Measurements from ENCODE around the gene PPP1R9B.
A peak's percentile ranks its signal among the peaks of the same experiment; 100 is the strongest.

PPP1R9B gene

DNA sequence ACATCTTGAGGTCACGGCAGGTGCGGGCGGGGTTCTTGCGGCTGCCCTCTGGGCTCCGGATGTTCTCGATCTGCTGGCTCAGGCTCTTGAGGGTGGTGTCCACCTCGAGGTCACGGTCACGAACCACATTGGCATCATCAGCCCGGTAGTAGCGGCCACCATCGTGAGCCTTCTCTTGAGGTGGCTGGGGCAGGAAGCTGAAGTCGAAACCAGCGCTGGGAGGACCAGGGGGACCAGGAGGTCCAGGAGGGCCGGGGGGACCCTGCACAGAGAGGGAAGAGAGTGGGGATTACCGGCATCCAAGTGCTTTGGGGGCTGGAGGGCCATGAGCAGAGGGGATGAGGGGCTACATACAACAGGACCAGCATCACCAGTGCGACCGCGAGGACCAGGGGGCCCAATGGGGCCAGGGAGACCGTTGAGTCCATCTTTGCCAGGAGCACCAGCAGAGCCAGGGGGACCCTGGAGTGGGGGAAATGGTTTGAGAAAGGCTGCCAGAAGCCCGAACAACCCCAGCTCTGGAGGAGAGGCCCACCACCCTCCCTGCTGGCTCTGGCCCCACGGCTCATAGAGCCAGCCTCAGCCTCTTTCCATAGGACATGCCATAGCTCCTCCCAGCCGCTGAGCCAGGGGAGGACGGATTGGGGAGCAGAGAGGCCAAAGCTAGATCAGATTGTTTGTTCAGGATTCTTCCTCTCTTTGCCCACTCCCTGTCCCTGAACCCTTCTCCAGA is 36.4 kb upstream of the PPP1R9B start:
- Histone ChIP-seq H3K27ac (ENCODE audit: low read length) (peak overlapping the region; percentile 53), H3K36me3 (ENCODE audit: control insufficient read depth in 2 of 2, insufficient read depth in 2 of 2, low read length in 2 of 2) (peaks cover 61 to 62% of the 10 kb centered on the region in 2 donors)

GRCh38 chr17:50185631-50186471 is 35.4 kb upstream of the PPP1R9B start:
- Histone ChIP-seq H3K4me1 (ENCODE audit: control insufficient read depth, insufficient read depth, low read length) (peaks cover 70% of the 10 kb centered on the region), H3K27ac (ENCODE audit: low read length) (peak overlapping the region; percentile 53), H3K27me3 (ENCODE audit: control insufficient read depth in 1 of 2, insufficient read depth in 2 of 2, low read length in 2 of 2) (no peaks in the 10 kb centered on the region), H3K4me3 (ENCODE audit: low read length in 2 of 2) (no peak overlapping the region), H3K9ac (ENCODE audit: low read length in 2 of 2) (peak overlapping the region in 1 of 2 donors; percentile 36), H3K9me3 (ENCODE audit: control insufficient read depth in 2 of 2, low read length in 2 of 2) (no peaks in the 10 kb centered on the region), H3K36me3 (ENCODE audit: control insufficient read depth in 2 of 2, insufficient read depth in 2 of 2, low read length in 2 of 2) (peaks cover 52 to 53% of the 10 kb centered on the region in 2 donors)

More for the DNA sequence above, 36.4 kb upstream of the PPP1R9B start:
- H3K9me3 ChIP-seq (ENCODE audit: control insufficient read depth in 2 of 2, low read length in 2 of 2), result no peaks in the 10 kb centered on the region
- no peak overlapping the region for H3K4me3 ChIP-seq (ENCODE audit: low read length in 2 of 2)
- peaks cover 75% of the 10 kb centered on the region for H3K4me1 ChIP-seq (ENCODE audit: control insufficient read depth, insufficient read depth, low read length)
- H3K9ac ChIP-seq (ENCODE audit: low read length in 2 of 2), result no peak overlapping the region
- no peaks in the 10 kb centered on the region for H3K27me3 ChIP-seq (ENCODE audit: control insufficient read depth in 1 of 2, insufficient read depth in 2 of 2, low read length in 2 of 2)

GRCh38 chr17:50184611-50185398 is 34.3 kb upstream of the PPP1R9B start:
- Histone ChIP-seq H3K27me3 (ENCODE audit: control insufficient read depth in 1 of 2, insufficient read depth in 2 of 2, low read length in 2 of 2) (no peaks in the 10 kb centered on the region), H3K9me3 (ENCODE audit: control insufficient read depth in 2 of 2, low read length in 2 of 2) (no peaks in the 10 kb centered on the region), H3K36me3 (ENCODE audit: control insufficient read depth in 2 of 2, insufficient read depth in 2 of 2, low read length in 2 of 2) (peaks cover 41 to 42% of the 10 kb centered on the region in 2 donors), H3K4me1 (ENCODE audit: control insufficient read depth, insufficient read depth, low read length) (peaks cover 61% of the 10 kb centered on the region), H3K4me3 (ENCODE audit: low read length in 2 of 2) (no peak overlapping the region), H3K9ac (ENCODE audit: low read length in 2 of 2) (peak overlapping the region in 1 of 2 donors; percentile 20), H3K27ac (ENCODE audit: low read length) (peak overlapping the region; percentile 64)

DNA sequence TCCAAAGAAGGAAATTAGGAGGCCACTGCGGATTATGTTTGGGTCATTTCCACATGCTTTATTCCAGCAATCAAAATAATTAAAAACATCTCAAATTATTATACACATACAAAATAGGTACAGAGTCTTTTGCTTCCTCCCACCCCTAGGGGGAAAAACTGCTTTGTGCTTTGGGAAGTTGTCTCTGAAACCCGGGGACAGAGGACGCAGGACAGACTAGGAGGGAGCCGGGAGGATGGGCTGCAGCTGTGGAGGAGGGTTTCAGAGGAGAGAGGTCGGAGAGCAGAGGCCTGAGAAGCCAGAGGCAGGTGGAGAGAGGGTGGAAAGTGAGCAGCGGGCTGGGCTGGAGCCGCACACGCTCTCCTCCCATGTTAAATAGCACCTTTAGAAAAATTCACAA is 33.6 kb upstream of the PPP1R9B start:
- Histone ChIP-seq H3K27ac (ENCODE audit: low read length) (peak overlapping the region; percentile 53), H3K4me3 (ENCODE audit: low read length in 2 of 2) (no peak overlapping the region), H3K9me3 (ENCODE audit: control insufficient read depth in 2 of 2, low read length in 2 of 2) (no peaks in the 10 kb centered on the region), H3K9ac (ENCODE audit: low read length in 2 of 2) (peak overlapping the region in 1 of 2 donors; percentile 42), H3K27me3 (ENCODE audit: control insufficient read depth in 1 of 2, insufficient read depth in 2 of 2, low read length in 2 of 2) (no peaks in the 10 kb centered on the region), H3K4me1 (ENCODE audit: control insufficient read depth, insufficient read depth, low read length) (peaks cover 56% of the 10 kb centered on the region), H3K36me3 (ENCODE audit: control insufficient read depth in 2 of 2, insufficient read depth in 2 of 2, low read length in 2 of 2) (peaks cover 34 to 35% of the 10 kb centered on the region in 2 donors)

DNA sequence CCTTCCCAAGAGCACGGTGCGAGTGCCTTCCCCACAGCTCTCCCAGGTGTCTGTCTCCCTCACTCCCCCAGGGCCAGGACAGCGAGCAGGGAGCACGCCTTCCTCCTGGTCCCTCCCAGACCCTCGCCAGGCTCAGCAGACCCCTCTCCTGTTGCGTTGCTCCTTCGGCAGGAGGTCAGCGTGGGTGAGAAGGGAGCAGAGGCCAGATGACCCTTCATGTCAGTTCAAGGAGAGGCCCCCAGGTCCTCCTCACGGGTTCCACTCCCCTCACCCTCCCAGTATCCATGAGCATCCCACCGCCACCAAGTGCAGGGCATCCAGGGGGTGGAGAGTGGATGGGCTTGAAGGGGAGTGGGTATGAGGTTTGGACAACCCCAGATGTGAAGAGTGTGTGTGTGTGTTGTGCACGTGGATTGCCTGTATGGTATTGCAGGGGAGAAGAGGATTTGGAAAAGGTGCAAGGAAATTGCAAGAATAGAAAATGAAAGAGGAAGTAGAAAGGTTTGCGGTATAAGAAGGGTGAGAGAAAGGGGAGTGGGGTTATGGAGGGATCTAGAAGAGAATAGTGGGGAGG is 33.0 kb upstream of the PPP1R9B start:
- Histone ChIP-seq H3K4me1 (ENCODE audit: control insufficient read depth, insufficient read depth, low read length) (peaks cover 54% of the 10 kb centered on the region), H3K9ac (ENCODE audit: low read length in 2 of 2) (no peak overlapping the region), H3K27ac (ENCODE audit: low read length) (peak overlapping the region; percentile 53), H3K9me3 (ENCODE audit: control insufficient read depth in 2 of 2, low read length in 2 of 2) (no peaks in the 10 kb centered on the region), H3K4me3 (ENCODE audit: low read length in 2 of 2) (no peak overlapping the region), H3K27me3 (ENCODE audit: control insufficient read depth in 1 of 2, insufficient read depth in 2 of 2, low read length in 2 of 2) (no peaks in the 10 kb centered on the region), H3K36me3 (ENCODE audit: control insufficient read depth in 2 of 2, insufficient read depth in 2 of 2, low read length in 2 of 2) (peaks cover 29 to 30% of the 10 kb centered on the region in 2 donors)

DNA sequence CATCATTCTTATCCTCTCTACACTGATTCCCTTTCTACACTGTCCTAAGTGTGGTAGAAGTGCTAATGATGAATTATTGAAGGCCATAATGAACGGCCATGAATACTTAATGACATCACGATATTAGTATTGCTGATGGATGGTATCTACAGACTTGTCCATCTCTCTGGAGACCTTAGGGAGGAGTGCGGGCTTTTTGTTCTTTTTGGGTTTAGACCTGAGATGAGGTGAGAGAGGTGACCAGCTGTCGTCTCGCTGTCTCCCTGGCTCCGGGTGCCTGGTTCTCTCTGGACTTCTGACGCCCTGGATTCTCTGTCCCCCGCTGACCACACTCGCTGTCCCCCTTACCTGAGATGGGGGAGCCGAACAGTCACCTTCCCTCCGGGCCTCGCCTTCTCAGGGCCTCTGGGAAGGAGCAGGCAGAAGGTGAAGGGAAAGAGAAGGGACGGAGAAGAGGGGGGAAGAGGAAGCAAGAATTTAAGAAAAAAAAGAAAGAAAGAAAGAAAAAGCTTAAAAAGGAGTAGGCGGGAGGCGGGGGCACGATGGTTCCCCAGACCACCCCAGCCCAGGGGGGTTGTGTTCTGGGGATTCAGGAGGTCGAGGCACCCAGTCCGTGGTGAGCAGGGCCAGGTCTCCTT is 32.4 kb upstream of the PPP1R9B start:
- H3K4me1 ChIP-seq (ENCODE audit: control insufficient read depth, insufficient read depth, low read length), result peaks cover 54% of the 10 kb centered on the region
- no peaks in the 10 kb centered on the region for H3K27me3 ChIP-seq (ENCODE audit: control insufficient read depth in 1 of 2, insufficient read depth in 2 of 2, low read length in 2 of 2)
- no peak overlapping the region for H3K4me3 ChIP-seq (ENCODE audit: low read length in 2 of 2)
- peak overlapping the region; percentile 53 for H3K27ac ChIP-seq (ENCODE audit: low read length)
- no peak overlapping the region for H3K9ac ChIP-seq (ENCODE audit: low read length in 2 of 2)
- peaks cover 23% of the 10 kb centered on the region in 2 donors for H3K36me3 ChIP-seq (ENCODE audit: control insufficient read depth in 2 of 2, insufficient read depth in 2 of 2, low read length in 2 of 2)
- H3K9me3 ChIP-seq (ENCODE audit: control insufficient read depth in 2 of 2, low read length in 2 of 2), result no peaks in the 10 kb centered on the region

DNA sequence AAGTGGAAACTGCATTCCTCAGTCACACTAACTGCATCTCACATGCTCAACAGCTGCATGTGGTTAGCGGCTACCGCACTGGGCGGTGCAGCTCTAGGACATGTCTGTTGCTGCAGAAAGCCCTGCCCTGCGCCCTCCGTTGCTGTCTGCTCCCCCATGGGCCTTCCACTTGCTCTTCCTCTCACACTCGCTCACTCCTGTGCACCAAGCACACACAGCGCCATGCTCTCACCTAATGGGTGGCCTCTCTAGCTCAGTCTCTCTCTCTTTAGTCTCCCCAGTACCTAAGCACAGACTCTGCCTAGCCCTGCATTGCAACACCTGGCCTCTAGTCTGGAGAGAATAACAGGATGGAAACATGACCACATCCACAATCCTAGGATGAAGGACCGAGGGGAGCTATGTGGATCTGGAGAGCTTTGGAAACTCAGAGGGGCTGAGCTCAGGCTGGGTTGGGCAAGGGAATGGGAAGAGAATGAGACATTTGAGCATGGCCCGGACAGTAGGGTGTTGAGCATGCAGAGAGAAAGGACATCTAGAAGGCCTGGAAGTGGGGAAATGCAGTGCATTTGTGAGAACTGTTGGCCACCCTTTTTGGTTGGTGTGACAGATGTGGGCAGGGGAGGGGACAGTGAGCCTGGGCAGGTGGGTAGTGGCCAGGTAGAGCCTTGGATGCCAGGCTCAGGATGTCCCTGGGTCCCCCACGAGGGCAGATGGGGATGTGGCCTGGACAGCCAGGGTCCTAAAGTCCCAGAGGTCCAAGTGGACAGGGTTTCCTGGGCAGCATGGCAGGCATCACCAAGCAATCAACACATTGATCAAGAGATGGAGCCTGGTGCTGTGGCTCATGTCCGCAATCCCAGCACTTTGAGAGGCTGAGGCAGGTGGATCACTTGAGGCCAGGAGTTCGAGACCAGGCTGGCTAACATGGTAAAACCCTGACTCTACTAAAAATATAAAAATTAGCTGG is 31.4 kb upstream of the PPP1R9B start:
- no peak overlapping the region for H3K4me3 ChIP-seq (ENCODE audit: low read length in 2 of 2)
- peaks cover 13 to 14% of the 10 kb centered on the region in 2 donors for H3K36me3 ChIP-seq (ENCODE audit: control insufficient read depth in 2 of 2, insufficient read depth in 2 of 2, low read length in 2 of 2)
- H3K27ac ChIP-seq (ENCODE audit: low read length), result peak overlapping the region; percentile 46
- H3K9me3 ChIP-seq (ENCODE audit: control insufficient read depth in 2 of 2, low read length in 2 of 2), result no peaks in the 10 kb centered on the region
- H3K9ac ChIP-seq (ENCODE audit: low read length in 2 of 2), result no peak overlapping the region
- no peaks in the 10 kb centered on the region for H3K27me3 ChIP-seq (ENCODE audit: control insufficient read depth in 1 of 2, insufficient read depth in 2 of 2, low read length in 2 of 2)
- H3K4me1 ChIP-seq (ENCODE audit: control insufficient read depth, insufficient read depth, low read length), result peaks cover 55% of the 10 kb centered on the region

DNA sequence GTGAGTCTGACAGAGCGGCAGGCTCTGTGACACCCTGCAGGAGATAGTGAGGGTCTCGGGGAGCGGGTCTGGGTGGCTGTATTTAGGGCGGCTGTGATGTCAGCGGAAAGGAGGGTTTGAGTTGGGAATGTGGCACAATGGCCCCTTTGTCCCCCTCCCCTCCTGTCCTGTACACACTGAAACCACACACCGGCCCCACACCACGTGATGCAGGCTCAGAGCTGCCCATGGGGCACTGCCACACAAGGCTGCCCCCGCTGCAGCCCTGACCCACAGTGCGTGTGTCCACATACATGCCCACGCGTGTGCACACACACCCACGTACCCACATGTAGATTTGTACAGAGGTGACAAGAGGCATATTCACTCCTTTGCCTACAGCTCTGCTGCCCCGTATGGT is 30.7 kb upstream of the PPP1R9B start:
- Histone ChIP-seq H3K4me1 (ENCODE audit: control insufficient read depth, insufficient read depth, low read length) (peaks cover 53% of the 10 kb centered on the region), H3K27ac (ENCODE audit: low read length) (no peak overlapping the region)

DNA sequence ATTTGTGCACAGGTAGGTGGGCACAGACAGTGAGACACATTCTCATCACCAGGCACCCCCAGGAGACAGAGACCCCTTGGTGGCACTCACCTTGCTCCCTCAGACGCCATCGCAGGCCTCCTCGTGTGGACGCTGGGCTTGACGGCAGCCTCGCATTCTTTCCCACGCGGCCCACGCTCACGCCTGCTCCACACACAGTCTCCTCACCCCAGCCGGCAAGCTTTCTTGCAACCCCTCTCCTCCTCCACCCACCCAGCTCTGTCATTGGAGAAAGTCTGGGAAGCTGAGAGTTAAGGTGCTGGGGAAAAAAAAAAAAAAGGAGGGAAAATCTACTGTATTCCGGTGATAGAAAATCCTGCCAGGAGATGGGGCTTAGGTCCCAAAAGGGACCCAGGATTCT is 30.1 kb upstream of the PPP1R9B start:
- Histone ChIP-seq H3K4me3 (ENCODE audit: low read length in 2 of 2) (no peak overlapping the region), H3K27me3 (ENCODE audit: control insufficient read depth in 1 of 2, insufficient read depth in 2 of 2, low read length in 2 of 2) (no peaks in the 10 kb centered on the region), H3K27ac (ENCODE audit: low read length) (no peak overlapping the region), H3K36me3 (ENCODE audit: control insufficient read depth in 2 of 2, insufficient read depth in 2 of 2, low read length in 2 of 2) (peaks cover under 1 to 1% of the 10 kb centered on the region in 2 donors), H3K9me3 (ENCODE audit: control insufficient read depth in 2 of 2, low read length in 2 of 2) (no peaks in the 10 kb centered on the region), H3K4me1 (ENCODE audit: control insufficient read depth, insufficient read depth, low read length) (peaks cover 54% of the 10 kb centered on the region), H3K9ac (ENCODE audit: low read length in 2 of 2) (no peak overlapping the region)

More for the DNA sequence above, 30.7 kb upstream of the PPP1R9B start:
- Histone ChIP-seq H3K4me3 (ENCODE audit: low read length in 2 of 2) (no peak overlapping the region), H3K9me3 (ENCODE audit: control insufficient read depth in 2 of 2, low read length in 2 of 2) (no peaks in the 10 kb centered on the region), H3K27me3 (ENCODE audit: control insufficient read depth in 1 of 2, insufficient read depth in 2 of 2, low read length in 2 of 2) (no peaks in the 10 kb centered on the region), H3K9ac (ENCODE audit: low read length in 2 of 2) (no peak overlapping the region), H3K36me3 (ENCODE audit: control insufficient read depth in 2 of 2, insufficient read depth in 2 of 2, low read length in 2 of 2) (peaks cover 6 to 7% of the 10 kb centered on the region in 2 donors)

All from stomach smooth muscle (tissue), 2 donors.